AG04450 (cell line): ENCODE data around the gene SUPV3L1. TPM values are rescaled to one million over a fixed set of nuclear protein-coding genes. Genes with fewer than 3 reads are reported as not detected.
"Not testable (repeated sequence)": the region's sequence is repeated elsewhere in the genome, so short reads cannot be mapped to it uniquely, and the experiment has no call there.

ENCODE experiments used
- CTCF ChIA-PET: fragments of 300-600, 350-600 bp; formaldehyde crosslinking; extraction: SDS; loops from one replicate; lab custom pipeline; 2022; ENCODE audit warnings: antibody characterized with exemption, inconsistent platforms; lab: Charles Lee
- POLR2A ChIA-PET: fragments of 350-600 bp; formaldehyde crosslinking; extraction: SDS; loops from one replicate; lab custom pipeline; 2021; ENCODE audit warnings: antibody characterized with exemption, inconsistent platforms; lab: Yijun Ruan, JAX
- DNase-seq: peaks from one replicate; pipeline ENCODE4 v3.0.0-alpha.2; 2011; ENCODE audit warnings: low read depth, low spot score
- H3K27ac ChIP-seq: one replicate; pipeline ENCODE4 v1.5.1; 2012; ENCODE audit warnings: low read depth, low read length, control low read depth
- H3K27me3 ChIP-seq: one replicate; pipeline ENCODE4 v1.6.0; 2012; ENCODE audit warnings: low read length; ENCODE audit not compliant: control insufficient read depth, insufficient read depth
- H3K4me3 ChIP-seq: 2 replicates; pipeline ENCODE4 v1.5.1; 2011; ENCODE audit warnings: mild to moderate bottlenecking, low read depth, low read length, control low read depth
- H3K9me3 ChIP-seq: 2 replicates; pipeline ENCODE4 v1.5.1; 2012; ENCODE audit warnings: low read length; ENCODE audit not compliant: control insufficient read depth, insufficient read depth
- CTCF ChIP-seq: IDR thresholded peaks from 2 replicates; pipeline ENCODE4 v1.5.1; 2011; ENCODE audit warnings: low read depth, low read length, control low read depth, inconsistent platforms
- polyA plus RNA-seq: library from polyadenylated mRNA; depleted of rRNA; stranded (reverse); fragments of >200 nt; gene quantifications from 2 replicates; pipeline ENCODE4 v1.2.3, GENCODE V29; 2011

SUPV3L1 gene
- polyA plus RNA-seq, 1 experiment, result 31.8 TPM

DNA sequence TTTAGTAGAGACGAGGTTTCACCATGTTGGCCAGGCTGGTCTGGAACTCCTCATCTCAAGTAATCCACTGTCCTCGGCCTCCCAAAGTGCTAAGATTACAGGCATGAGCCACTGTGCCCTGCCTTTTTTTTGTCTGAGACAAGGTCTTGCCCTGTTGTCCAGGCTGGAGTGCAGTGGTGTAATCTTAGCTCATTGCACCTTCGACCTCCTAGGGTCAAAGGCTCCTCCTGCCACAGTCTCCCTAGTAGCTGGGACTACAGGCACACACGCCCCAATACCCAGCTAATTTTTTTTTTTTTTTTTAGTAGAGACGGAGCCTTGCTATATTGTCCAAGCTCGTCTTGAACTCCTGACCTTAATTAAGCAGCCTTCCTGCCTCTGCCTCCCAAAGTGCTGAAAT lies 26.8 kb upstream of the SUPV3L1 start:
- ChIA-PET CTCF (interaction anchor here (0.7 to 0.9 kb wide), 2 partner anchors 9 to 65 kb away, joined by 3 to 5 read pairs; no protein-coding TSS in a partner anchor), POLR2A (no interaction called here)
- DNase-seq, result no peak
- TF ChIP-seq CTCF, result no peak
- no peaks in the 10 kb centered on the region for H3K27me3 ChIP-seq
- H3K27ac ChIP-seq, result no peak overlapping the region
- no peaks in the 10 kb centered on the region for H3K9me3 ChIP-seq
- no peak overlapping the region for H3K4me3 ChIP-seq

DNA sequence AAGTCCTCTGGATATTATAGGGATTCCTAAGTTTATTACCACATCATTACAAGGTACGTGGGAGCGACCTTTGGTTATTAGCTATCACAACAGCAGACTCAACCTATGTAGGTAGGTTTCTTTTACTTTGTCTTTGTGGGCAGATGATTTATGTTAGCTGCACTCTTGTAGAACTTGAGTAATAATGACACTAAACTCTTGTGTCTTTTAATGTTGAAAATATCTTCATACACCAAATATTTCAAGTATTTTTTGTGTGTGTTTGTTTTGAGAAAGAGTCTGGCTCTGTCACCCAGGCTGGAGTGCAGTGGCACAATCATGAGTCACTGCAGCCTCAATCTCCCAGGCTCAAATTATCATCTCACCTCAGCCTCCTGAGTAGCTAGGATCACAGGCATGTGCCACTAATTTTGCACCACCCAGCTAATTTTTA lies 19.2 kb upstream of the SUPV3L1 start:
- ChIA-PET CTCF (no interaction called here), POLR2A (no interaction called here)
- Histone ChIP-seq H3K27me3 (no peaks in the 10 kb centered on the region), H3K4me3 (no peak overlapping the region), H3K27ac (no peak overlapping the region), H3K9me3 (no peaks in the 10 kb centered on the region)
- TF ChIP-seq CTCF, result no peak
- no peak for DNase-seq

DNA sequence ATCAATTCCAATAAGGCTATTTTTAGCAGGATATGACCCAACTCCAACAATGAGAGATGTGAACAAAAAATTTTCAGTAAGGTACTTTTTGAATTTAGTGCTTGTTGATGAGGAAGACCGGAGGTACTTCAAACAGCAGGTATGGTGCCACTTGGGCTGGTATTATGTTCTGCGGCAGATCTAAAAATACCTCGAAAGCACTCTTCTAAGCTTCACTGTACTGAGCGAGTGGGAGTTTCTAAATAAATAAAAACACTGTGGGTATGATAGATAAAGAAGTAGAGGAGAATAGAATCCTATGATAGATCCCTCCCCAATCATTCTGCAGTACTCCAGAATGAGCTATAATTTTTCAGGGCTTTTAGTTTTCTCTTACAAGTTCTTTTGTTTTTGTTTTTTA lies 11.5 kb upstream of the SUPV3L1 start:
- TF ChIP-seq CTCF, result no peak
- no peak for DNase-seq
- ChIA-PET CTCF (no interaction called here), POLR2A (no interaction called here)
- no peaks in the 10 kb centered on the region for H3K9me3 ChIP-seq
- no peak overlapping the region for H3K4me3 ChIP-seq
- H3K27me3 ChIP-seq, result no peaks in the 10 kb centered on the region
- no peak overlapping the region for H3K27ac ChIP-seq

DNA sequence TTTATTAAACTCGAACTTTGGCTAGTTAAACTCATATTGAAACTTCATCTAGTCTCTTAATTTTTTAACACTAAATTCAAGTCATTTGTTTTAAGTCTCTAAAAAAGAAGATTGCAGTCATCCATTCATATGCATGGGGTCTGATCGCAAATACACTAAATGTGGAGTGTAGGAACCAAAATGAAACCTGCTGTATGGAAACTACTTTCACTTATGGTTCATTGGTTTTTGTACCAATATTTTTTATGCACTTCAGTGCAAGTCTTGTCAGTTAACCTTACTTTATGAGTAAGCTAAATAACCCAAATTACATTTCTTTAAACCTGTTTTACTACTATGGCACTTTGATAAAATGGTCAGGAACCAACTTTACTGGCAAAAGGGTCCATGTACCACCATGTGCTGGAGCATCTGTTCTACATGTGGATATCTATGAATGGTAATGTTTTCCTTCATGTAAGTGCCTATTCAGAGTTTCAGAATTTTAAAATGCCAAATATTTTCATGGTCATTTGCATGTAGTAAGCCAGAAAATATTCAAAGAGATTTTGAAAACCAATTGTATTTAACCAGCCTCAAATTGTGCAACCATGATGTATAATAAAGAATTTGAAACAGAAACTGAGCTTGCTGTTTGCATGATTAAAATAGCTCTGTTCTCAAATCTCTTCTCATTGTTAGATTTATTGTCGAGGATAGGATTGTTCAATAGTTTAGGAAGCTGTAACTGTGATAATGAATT lies 7.6 kb upstream of the SUPV3L1 start:
- no peak for DNase-seq
- Histone ChIP-seq H3K4me3 (no peak overlapping the region), H3K27ac (no peak overlapping the region), H3K9me3 (no peaks in the 10 kb centered on the region), H3K27me3 (no peaks in the 10 kb centered on the region)
- CTCF ChIA-PET, result no interaction called here
- POLR2A ChIA-PET, result no interaction called here
- TF ChIP-seq CTCF, result no peak

GRCh38 chr10:69175326-69175725 lies 4.7 kb upstream of the SUPV3L1 start:
- H3K4me3 ChIP-seq, H3K27ac ChIP-seq, H3K27me3 ChIP-seq, POLR2A ChIA-PET, H3K9me3 ChIP-seq, DNase-seq, CTCF ChIA-PET: not testable (repeated sequence)
